ENCODE measurements around the gene MGAT4C.

DNA sequence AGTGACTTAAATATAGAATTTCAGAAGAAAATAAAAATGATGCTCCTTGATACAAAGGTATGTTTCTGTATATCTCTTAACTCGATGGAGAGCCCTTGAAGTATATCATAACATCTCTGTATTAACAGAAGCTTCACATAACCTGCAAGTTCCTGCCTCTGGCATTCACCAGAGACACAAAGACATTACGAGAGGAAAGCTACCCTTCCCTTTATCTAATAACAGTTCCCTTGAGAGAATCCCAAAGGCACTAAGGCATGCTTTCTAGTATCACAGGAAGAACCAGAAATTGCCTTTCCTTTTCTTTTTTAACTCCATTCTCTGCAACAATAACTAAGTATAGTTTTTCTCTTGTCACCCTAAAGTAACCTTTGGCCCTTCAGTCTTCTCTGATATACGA, 164.5 kb downstream of the MGAT4C start:
- no peak for TF ChIP-seq POLR2A (IDR thresholded peaks at IDR 0.05)
- no peak for TF ChIP-seq POLR2AphosphoS5 (IDR thresholded peaks at IDR 0.05)

All from stomach (tissue), 4 donors.